Fibroblast of gingiva (primary cell): ENCODE results near the gene ZNF212.

Experiments used
- DNase-seq: peaks from one replicate; pipeline ENCODE4 v3.0.0-alpha.2; 2011; ENCODE audit warnings: low read depth

Gene ZNF212

GRCh38 chr7:149285603-149286002 is 46.2 kb downstream of the ZNF212 start:
- no peak for DNase-seq

- DNase-seq: no peak
Observed at GRCh38 chr7:149286811-149287400, 47.5 kb downstream of the ZNF212 start.

- no peak for DNase-seq
Observed at GRCh38 chr7:149287622-149288021, 48.2 kb downstream of the ZNF212 start.

DNA sequence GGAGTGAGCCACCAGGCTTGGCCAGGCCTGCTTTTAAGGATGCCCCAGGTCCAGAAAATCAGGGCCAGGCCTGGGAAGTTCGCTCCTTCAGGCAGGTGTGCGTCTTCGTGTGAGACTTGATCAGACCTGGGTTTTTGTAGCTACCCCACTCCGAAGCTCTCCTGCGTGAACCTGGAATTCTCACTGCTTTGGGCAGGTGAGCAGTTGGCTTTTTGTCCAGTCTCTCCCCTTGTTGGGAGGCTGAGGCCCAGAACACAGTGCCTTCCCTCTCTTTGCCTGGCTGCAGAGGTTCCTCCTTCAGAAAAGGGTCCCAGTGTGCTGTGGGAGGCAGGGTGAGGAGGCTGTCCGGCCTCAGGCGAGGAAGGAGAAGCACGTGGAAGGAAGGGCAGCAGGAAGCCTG is 49.8 kb downstream of the ZNF212 start:
- DNase-seq: no peak

GRCh38 chr7:149289856-149290255 is 50.4 kb downstream of the ZNF212 start:
- DNase-seq: no peak

GRCh38 chr7:149291036-149291780 is 51.8 kb downstream of the ZNF212 start:
- DNase-seq: no peak

DNA sequence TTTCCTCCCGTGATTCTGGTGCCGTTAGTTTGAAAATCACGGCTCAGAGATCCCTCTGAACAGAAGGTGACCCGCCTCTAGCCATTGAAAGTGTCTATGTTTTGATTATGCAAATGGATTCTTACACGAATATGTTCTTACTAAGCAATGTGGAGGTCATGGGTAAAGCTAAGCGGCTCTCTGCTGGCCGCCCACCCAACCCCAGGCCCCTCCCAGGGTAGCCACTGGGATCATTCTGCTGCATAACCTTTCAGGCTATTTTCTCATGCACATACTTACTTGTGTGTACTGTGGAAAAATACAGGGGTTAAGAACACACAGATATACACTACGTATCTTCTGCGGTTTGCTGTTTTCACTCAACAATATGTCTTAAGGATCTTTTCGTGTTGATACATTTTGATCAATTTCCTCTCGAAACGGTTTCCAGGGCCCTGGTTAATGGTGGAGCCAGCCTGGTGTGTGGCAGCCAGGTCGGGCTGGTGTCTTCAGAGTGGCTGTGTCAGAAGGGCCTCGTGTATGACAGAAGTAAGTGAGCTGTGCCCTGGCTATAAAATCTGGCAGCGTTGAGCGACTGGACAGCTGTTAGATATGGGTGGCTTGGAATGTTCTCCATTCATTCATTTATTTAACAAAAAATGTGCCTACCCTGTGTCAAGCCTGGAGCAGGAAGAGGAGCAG is 52.5 kb downstream of the ZNF212 start:
- no peak for DNase-seq

DNA sequence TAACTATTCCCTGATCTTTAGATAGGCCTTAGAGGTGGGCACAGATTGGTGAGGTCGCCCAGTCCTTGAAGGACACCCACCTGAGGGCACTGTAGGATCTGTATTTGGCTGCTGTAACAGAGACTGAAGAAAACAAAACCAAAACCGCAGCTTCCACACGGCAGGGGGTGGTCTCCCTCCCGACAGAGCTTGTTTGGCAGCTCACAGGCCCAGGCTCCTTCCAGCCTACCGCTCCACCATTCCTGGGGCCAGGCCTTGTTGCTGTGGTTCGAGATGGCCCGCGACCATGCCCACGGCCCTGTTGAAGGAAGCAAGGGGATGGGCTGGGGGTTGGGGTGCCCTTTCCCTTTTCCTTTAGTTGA is 53.0 kb downstream of the ZNF212 start:
- DNase-seq: no peak

GRCh38 chr7:149293338-149293737 is 53.9 kb downstream of the ZNF212 start:
- no peak for DNase-seq

DNA sequence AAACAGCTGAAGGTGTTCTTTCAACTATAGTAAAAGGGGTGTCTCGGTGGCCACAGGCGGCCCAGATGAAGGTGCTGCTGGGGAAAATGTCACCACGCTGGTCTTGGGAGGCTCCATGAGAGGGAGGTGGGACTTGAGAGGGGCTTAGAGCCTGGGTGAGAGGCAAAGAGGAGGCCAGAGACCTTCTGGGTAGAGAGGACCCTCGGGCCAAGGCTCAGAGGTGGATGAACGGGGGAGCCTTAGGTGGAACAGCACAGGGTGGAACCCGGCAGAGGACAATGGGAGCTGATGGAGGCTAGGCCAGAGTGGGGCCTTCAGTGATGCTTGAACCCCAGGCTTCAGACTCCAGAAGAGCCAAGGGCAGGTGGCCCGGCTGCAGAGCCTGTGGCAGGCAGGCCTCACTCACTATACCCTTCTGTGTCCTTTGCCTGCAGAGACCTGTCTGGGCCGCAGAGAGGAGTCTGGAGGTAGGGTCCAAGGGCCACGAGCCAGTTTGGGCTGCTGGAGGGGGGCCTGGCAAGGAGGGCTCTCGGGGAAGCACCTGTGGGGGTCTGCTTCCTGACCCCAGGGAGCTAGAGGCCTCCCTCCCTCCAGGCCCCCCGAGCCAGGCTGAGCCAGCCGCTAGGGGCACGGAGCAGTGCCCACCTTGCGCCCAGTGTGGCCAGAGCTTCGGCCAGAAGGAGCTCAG is 54.6 kb downstream of the ZNF212 start:
- no peak for DNase-seq

- no peak for DNase-seq
Observed at GRCh38 chr7:149294634-149295480, 55.4 kb downstream of the ZNF212 start.

DNA sequence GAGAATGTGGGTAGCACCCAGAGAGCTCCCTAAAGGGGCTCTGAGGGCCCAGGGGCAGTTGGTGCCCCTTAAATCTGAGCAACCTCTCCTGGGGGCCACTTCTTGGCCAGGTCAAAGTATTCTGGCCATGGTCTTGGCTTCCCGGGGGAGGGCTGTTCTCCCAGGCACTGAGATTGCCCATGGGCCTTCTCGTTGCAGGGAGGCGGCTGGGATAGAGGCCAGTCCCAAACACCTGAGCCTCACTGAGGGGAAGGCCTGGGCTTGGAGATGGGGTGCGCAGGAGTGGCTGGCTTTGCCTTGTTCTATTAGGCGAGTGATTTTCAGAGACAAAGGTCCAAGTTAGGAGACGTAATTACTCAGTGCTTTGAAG is 56.0 kb downstream of the ZNF212 start:
- no peak for DNase-seq

DNA sequence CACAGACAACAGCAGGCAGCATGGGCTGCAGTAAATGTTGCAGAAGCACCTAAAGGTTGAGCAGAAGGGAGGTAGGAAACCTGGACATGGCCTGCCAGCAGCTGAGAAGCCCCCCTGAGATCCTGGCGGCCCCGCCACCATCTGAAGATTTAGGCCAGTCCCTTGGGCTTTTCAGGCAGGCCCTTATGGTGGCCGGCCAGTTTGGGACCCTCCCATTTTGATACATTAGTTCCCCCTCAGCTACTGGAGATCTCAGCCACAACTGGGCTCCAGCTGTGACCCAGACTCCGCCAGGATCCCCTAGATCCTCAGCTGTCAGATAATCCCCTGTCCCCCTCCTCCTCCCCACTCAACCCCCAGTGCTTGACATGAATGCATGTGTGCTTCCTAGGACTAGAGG is 56.9 kb downstream of the ZNF212 start:
- no peak for DNase-seq

DNA sequence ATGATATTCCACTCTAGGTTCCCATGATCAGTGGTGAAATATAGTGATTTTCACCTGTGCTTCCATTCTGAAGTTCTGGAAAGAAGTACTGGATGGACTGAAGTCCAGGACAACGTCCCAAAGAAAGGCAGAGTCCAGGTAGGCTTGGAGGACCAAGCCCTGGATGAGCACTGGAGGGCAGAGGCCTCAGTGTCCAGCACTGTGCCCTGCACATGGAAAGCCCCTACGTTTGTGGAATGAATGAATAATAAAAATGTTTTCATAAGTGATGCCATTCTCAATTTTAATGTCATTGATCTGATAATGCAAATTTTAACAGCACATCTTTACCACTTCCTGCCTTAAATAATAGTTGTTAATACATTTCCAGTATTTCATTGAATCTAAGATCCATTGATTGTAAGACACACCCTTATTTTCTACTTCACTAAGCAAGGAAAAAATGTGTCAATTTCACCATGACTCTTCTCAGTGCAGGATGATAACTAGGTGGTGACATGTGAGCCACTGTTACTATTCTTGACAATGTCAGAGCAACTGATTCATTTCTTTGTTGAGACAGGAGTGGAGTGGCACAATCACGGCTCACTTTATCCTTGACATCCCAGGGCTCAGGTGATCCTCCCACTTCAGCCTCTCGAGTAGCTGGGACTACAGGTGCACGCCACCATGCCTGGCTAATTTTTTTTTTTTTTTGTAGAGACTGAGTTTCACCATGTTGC is 57.7 kb downstream of the ZNF212 start:
- no peak for DNase-seq

DNA sequence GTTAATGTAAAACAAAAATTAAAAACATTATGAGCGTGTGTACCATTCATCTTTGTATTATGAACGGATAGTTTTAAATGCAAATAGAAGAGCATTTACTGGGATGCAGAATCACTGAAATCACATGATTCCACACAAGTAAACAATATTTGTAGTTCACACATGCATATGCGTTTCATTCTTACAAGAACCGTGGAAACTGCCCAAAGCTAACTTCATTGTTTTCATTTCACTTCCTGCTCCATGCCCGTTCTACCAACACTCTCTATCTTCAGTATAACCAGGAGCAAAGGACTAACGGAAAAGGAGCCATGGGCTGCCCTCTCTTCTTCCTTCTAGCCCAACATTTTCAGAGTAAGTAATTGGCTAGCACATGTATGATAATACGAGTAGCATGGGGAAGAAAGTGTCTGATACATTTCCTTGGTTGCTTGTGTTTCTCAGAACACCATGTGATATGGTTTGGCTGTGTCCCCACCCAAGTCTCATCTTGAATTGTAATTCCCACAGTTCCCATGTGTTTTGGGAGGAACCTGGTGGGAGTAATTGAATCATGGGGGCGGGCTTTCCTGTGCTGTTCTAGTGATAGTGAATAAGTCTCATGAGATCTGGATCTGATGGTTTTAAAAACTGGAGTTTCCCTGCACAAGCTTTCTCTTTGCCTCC is 61.3 kb downstream of the ZNF212 start:
- no peak for DNase-seq

DNA sequence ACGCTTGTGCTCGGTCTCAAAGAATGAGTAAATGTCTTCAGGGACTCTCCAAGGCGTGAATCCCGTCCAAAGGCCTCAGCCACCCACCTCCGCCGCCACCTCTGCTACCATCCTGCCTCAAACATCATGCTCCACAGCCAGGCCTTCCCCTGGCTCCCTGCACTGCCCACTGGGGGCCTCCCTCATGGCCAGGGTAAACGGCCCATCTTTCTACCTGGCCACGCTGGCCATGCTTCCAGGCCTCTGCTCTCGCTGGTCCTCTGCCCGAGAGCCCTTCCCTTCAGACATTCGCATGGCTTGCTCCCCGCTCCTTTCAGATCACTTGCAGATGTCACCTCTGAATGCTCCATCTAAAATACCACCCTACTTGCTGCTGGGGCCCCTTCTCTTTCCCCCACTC is 62.8 kb downstream of the ZNF212 start:
- DNase-seq: no peak

GRCh38 chr7:149302865-149303264 is 63.4 kb downstream of the ZNF212 start:
- no peak for DNase-seq

DNA sequence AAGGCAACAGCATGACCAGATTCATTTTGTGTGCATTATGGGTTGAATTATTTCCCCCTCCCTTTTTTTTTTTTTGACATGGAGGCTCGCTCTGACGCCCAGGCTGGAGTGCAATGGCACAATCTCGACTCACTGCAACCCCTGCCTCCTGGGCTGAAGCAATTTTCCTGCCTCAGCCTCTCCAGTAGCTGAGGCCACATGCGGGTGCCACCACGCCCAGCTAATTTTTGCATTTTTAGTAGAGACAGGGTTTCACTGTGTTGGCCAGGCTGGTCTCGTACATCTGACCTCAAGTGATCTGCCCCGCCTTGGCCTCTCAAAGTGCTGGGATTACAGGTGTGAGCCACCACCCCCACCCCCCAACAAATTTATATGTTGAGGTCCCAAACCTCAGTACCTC is 64.6 kb downstream of the ZNF212 start:
- DNase-seq: no peak
